Subcutaneous adipose tissue (tissue), 4 donors: Measurements from ENCODE around the gene ORMDL1. TPM values are rescaled to one million over a fixed set of nuclear protein-coding genes. Genes with fewer than 3 reads are reported as not detected.

Experiments
- CTCF ChIP-seq: fragments of 450-650 bp; IDR thresholded peaks from one replicate; pipeline ENCODE4 v1.5.1; 2016; ENCODE audit warnings: low read depth, mild to moderate bottlenecking, control low read depth, antibody characterized with exemption, moderate library complexity
- total RNA-seq, 4 donors: library from RNA; depleted of rRNA; stranded (reverse); fragments of >200 nt; gene quantifications; one replicate each; pipeline ENCODE4 v1.1.0, GENCODE V29; 2016

The ORMDL1 gene
- total RNA-seq, 4 donors from 2014 or later = 117 to 193 (median 126) TPM

GRCh38 chr2:189797902-189798301 lies 13.8 kb upstream of the ORMDL1 start:
- no peak for TF ChIP-seq CTCF

GRCh38 chr2:189794310-189794709 lies 10.2 kb upstream of the ORMDL1 start:
- no peak for TF ChIP-seq CTCF

- TF ChIP-seq CTCF = no peak
These were observed 7.4 kb upstream of the ORMDL1 start for GRCh38 chr2:189791338-189792042.

GRCh38 chr2:189783451-189783926 lies 650 bp downstream of the ORMDL1 start:
- TF ChIP-seq CTCF = no peak

GRCh38 chr2:189782221-189782671 lies 1.9 kb downstream of the ORMDL1 start:
- no peak for TF ChIP-seq CTCF

GRCh38 chr2:189772212-189772611 lies 11.9 kb downstream of the ORMDL1 start:
- TF ChIP-seq CTCF = no peak

GRCh38 chr2:189770590-189771322 lies 13.4 kb downstream of the ORMDL1 start:
- TF ChIP-seq CTCF = no peak
